GM10266 (cell line): ENCODE results near the gene WSCD2.

ENCODE experiments used
- DNase-seq: peaks from one replicate; pipeline ENCODE4 v3.0.0; 2012; ENCODE audit errors: extremely low spot score
- CTCF ChIP-seq: IDR thresholded peaks from 2 replicates; pipeline ENCODE4 v1.5.1; 2012; ENCODE audit warnings: mild to moderate bottlenecking, low read depth; ENCODE audit not compliant: control insufficient read depth, insufficient read depth; ENCODE audit errors: missing control alignments

Gene WSCD2

GRCh38 chr12:108116699-108117098 is 12.4 kb upstream of the WSCD2 start:
- no peak for TF ChIP-seq CTCF
- no peak for DNase-seq

GRCh38 chr12:108117163-108117849 is 11.8 kb upstream of the WSCD2 start:
- DNase-seq = no peak
- TF ChIP-seq CTCF = no peak

- no peak for DNase-seq
- no peak for TF ChIP-seq CTCF
Measured at GRCh38 chr12:108117902-108118301, 11.2 kb upstream of the WSCD2 start.

GRCh38 chr12:108119126-108119973 is 9.7 kb upstream of the WSCD2 start:
- no peak for TF ChIP-seq CTCF

GRCh38 chr12:108119974-108120862 is 8.9 kb upstream of the WSCD2 start:
- no peak for DNase-seq
- no peak for TF ChIP-seq CTCF

More at GRCh38 chr12:108119126-108119973, 9.7 kb upstream of the WSCD2 start:
- peak; percentile 34 for DNase-seq

- no peak for TF ChIP-seq CTCF
- DNase-seq = no peak
Measured at GRCh38 chr12:108120863-108121165, 8.3 kb upstream of the WSCD2 start.
